Sigmoid colon (tissue), 7 donors: Measurements from ENCODE around the gene GRIP1. TPM values are rescaled to one million over a fixed set of nuclear protein-coding genes. Genes with fewer than 3 reads are reported as not detected.

Experiments used
- DNase-seq: peaks from one replicate; pipeline ENCODE4 v3.0.0-alpha.2; 2019
- H3K27ac ChIP-seq, 4 donors: fragments of 200-600 bp; sonication (generic); one replicate each; pipeline ENCODE4 v1.5.1; 2016 to 2019; ENCODE audit warnings: mild to moderate bottlenecking in 1 of 4
- H3K27me3 ChIP-seq, 3 donors: fragments of 200-600 bp; sonication (generic); one replicate each; pipeline ENCODE4 v1.5.1; 2019; ENCODE audit warnings: mild to moderate bottlenecking in 1 of 3
- H3K36me3 ChIP-seq, 4 donors: fragments of 200-600 bp; sonication (generic); one replicate each; pipeline ENCODE4 v1.5.1; 2016 to 2019
- H3K4me1 ChIP-seq, 4 donors: fragments of 200-600 bp; sonication (generic); one replicate each; pipeline ENCODE4 v1.5.1; 2017 to 2019
- H3K4me3 ChIP-seq, 4 donors: fragments of 200-600 bp; sonication (generic); one replicate each; pipeline ENCODE4 v1.5.1; 2017 to 2019; ENCODE audit warnings: mild to moderate bottlenecking in 2 of 4, moderate library complexity in 1 of 4
- H3K9me3 ChIP-seq, 4 donors: fragments of 200-600 bp in 3 of 4; sonication (generic) in 3 of 4; one replicate each; pipeline versions ENCODE4 v1.5.1 to v1.6.1; 2013 to 2019
- EP300 ChIP-seq, 4 donors: sonication (generic); formaldehyde crosslinking; IDR thresholded peaks; one replicate each; pipeline ENCODE4 v1.6.1; 2017; ENCODE audit warnings: antibody characterized with exemption in 4 of 4
- POLR2A ChIP-seq, 2 donors: fragments of 450-650 bp; IDR thresholded peaks; one replicate each; pipeline ENCODE4 v1.6.1; 2016; ENCODE audit warnings: antibody characterized with exemption in 2 of 2, mild to moderate bottlenecking in 2 of 2, moderate library complexity in 2 of 2
- POLR2AphosphoS5 ChIP-seq, 4 donors: sonication (generic); formaldehyde crosslinking; IDR thresholded peaks; one replicate each; pipeline ENCODE4 v1.6.1; 2017; ENCODE audit warnings: antibody characterized with exemption in 4 of 4
- WGBS, 2 donors: extraction: QIAGEN DNeasy Blood & Tissue Kit; methylation state at CpG; one replicate each; pipeline ENCODE4 v1.1.7; 2013; 5-methylcytosine and 5-hydroxymethylcytosine counted together
- intact Hi-C: fragments of 100-400 bp; cut with DNase I; formaldehyde crosslinking; loops from one replicate; pipeline ENCODE4 v1.15.1; 2023
- polyA plus RNA-seq, 3 donors: library from polyadenylated mRNA; stranded (reverse); fragments of 200-250 nt; gene quantifications; one replicate each; pipeline ENCODE4 v1.2.3, GENCODE V29; 2013
- total RNA-seq, 4 donors: library from RNA; depleted of rRNA; stranded (reverse); fragments of >200 nt; gene quantifications; one replicate each; pipeline ENCODE4 v1.1.0, GENCODE V29; 2016
- TF ChIP-seq, protein P1 (sequence below), 4 experiments: fragments of 450-650 bp in 3 of 4; fragments of 200-600 bp in 1 of 4; IDR thresholded peaks; one replicate each; pipeline ENCODE4 v1.5.1; 2016 to 2019; ENCODE audit warnings: antibody characterized with exemption in 4 of 4, mild to moderate bottlenecking in 3 of 4, moderate library complexity in 2 of 4
- donor health status: healthy with polysubstance abuse.
- donor health status: Bipolar disorder and iron deficiency.
- donor health status: healthy.

Gene GRIP1
- total and polyA plus RNA-seq, 7 donors, result 0.46 to 14.0 (median 6.3) TPM

DNA sequence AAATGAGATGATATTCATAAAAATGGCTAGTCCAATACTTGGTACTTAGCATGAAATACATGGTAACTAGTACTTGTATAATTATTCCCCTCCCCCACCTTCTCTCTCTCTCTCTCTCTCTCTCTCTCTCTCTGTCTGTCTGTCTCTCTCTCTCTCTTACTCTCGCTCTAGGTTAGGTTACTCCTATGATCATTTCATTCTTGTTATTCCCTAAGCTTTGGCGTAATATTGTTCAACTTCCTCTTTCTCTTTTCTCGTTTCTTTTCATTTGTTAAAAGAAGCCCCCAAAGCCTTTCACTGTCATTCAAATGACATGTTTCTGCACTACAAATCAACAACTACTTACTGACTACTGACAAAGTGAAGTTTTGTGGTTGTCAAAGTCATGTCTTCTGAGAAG lies 89.8 kb downstream of the GRIP1 start:
- Histone ChIP-seq H3K27ac (no peak overlapping the region), H3K9me3 (peaks cover 0 to 4% (median 0%) of the 10 kb centered on the region in 4 donors), H3K27me3 (no peaks in the 10 kb centered on the region), H3K4me3 (no peak overlapping the region), H3K36me3 (no peaks in the 10 kb centered on the region), H3K4me1 (no peaks in the 10 kb centered on the region)
- 65 to 83% methylated on average over 3 of the region's 3 CpGs for WGBS, 2 donors
- TF ChIP-seq POLR2AphosphoS5 (IDR thresholded peaks at IDR 0.05), result no peak
- TF ChIP-seq EP300 (IDR thresholded peaks at IDR 0.05), result no peak
- no peak for TF ChIP-seq POLR2A (IDR thresholded peaks at IDR 0.05)
- TF ChIP-seq, protein P1, sequence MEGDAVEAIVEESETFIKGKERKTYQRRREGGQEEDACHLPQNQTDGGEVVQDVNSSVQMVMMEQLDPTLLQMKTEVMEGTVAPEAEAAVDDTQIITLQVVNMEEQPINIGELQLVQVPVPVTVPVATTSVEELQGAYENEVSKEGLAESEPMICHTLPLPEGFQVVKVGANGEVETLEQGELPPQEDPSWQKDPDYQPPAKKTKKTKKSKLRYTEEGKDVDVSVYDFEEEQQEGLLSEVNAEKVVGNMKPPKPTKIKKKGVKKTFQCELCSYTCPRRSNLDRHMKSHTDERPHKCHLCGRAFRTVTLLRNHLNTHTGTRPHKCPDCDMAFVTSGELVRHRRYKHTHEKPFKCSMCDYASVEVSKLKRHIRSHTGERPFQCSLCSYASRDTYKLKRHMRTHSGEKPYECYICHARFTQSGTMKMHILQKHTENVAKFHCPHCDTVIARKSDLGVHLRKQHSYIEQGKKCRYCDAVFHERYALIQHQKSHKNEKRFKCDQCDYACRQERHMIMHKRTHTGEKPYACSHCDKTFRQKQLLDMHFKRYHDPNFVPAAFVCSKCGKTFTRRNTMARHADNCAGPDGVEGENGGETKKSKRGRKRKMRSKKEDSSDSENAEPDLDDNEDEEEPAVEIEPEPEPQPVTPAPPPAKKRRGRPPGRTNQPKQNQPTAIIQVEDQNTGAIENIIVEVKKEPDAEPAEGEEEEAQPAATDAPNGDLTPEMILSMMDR (IDR thresholded peaks at IDR 0.05), result no peak
- intact Hi-C loops, result no loop called here
- DNase-seq, result no peak

DNA sequence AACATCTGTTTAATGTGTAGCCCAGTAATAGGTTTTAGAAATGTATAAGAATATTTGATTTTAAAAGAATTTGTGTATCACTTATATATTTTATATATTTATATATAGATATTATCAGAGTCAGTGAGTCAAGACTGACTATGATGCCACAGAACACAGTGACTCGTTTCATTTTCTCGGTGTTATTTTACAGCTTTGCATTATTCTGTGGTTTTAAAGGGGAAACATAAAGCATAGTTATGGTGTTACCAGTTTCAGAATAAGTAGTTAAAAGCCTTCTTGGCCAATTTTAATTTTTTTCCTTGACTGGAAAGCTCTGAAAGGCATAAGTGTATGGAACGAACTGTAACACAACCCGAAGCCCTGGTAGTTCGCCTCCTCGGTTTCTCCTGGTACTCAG lies 91.0 kb downstream of the GRIP1 start:
- Histone ChIP-seq H3K4me3 (no peak overlapping the region), H3K27me3 (no peaks in the 10 kb centered on the region), H3K27ac (no peak overlapping the region), H3K4me1 (no peaks in the 10 kb centered on the region), H3K36me3 (no peaks in the 10 kb centered on the region), H3K9me3 (peaks cover 0 to 4% (median 0%) of the 10 kb centered on the region in 4 donors)
- DNase-seq, result no peak
- intact Hi-C loops, result no loop called here
- no peak for TF ChIP-seq EP300 (IDR thresholded peaks at IDR 0.05)
- TF ChIP-seq, protein P1 (IDR thresholded peaks at IDR 0.05), result no peak
- TF ChIP-seq POLR2AphosphoS5 (IDR thresholded peaks at IDR 0.05), result no peak
- TF ChIP-seq POLR2A (IDR thresholded peaks at IDR 0.05), result no peak
- 78 to 84% methylated on average over 6 of the region's 6 CpGs for WGBS, 2 donors

DNA sequence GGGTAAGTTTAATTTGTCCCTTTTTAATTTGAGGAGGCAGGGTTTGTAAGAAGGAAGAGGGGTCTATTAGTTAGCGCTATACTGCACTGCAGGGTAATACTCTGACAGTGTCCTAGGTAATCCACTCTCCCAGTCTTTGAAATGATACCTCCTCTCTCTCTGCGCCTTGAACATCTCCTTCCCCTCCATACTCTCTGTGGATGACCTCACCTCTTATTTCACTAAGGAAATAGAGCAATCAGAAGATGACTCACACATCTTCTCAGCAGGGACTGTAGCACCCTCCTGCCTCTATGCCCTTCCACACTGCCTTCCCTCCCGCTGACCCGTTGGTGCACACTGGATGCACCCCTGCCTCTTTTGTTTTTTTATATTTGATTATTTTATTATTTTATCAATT lies 94.2 kb downstream of the GRIP1 start:
- H3K36me3 ChIP-seq, result no peaks in the 10 kb centered on the region
- WGBS, 2 donors, result 95 to 97% methylated on average over 4 of the region's 4 CpGs
- TF ChIP-seq POLR2AphosphoS5 (IDR thresholded peaks at IDR 0.05) (no peak), EP300 (IDR thresholded peaks at IDR 0.05) (no peak), POLR2A (IDR thresholded peaks at IDR 0.05) (no peak)
- TF ChIP-seq, protein P1 (IDR thresholded peaks at IDR 0.05), result no peak

DNA sequence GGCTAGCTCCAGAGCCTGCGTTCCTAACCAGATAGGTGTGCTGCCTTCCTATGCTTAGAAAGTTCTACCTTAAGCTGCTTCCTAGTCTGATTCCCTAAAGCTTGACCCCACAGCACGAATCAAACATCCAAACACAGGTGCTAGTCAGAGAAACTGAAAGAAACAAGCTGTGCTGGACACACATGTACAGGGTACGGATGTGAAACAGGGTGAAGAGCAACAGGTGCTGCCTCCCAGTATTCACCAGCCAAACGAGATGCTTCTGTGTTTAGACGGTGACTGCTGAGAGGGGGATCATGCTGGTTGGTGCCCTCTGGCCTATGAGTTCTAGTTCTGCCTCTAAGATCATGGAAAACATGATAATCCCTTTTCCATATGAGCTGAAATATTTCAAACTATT lies 105.3 kb downstream of the GRIP1 start:
- DNase-seq, result no peak
- Histone ChIP-seq H3K27me3 (no peaks in the 10 kb centered on the region), H3K4me1 (no peaks in the 10 kb centered on the region), H3K4me3 (no peak overlapping the region), H3K9me3 (no peaks in the 10 kb centered on the region), H3K27ac (no peak overlapping the region), H3K36me3 (no peaks in the 10 kb centered on the region)
- intact Hi-C loops, result no loop called here
- TF ChIP-seq EP300 (IDR thresholded peaks at IDR 0.05), result no peak
- no peak for TF ChIP-seq POLR2AphosphoS5 (IDR thresholded peaks at IDR 0.05)
- TF ChIP-seq POLR2A (IDR thresholded peaks at IDR 0.05), result no peak
- TF ChIP-seq, protein P1 (IDR thresholded peaks at IDR 0.05), result no peak
- WGBS, 2 donors, result 84 to 87% methylated on average over 5 of the region's 5 CpGs

More for the DNA sequence above, 94.2 kb downstream of the GRIP1 start:
- intact Hi-C loops, result no loop called here
- no peak for DNase-seq
- Histone ChIP-seq H3K4me3 (no peak overlapping the region), H3K9me3 (peaks cover 0 to 4% (median 0%) of the 10 kb centered on the region in 4 donors), H3K4me1 (no peaks in the 10 kb centered on the region), H3K27me3 (no peaks in the 10 kb centered on the region), H3K27ac (no peak overlapping the region)

DNA sequence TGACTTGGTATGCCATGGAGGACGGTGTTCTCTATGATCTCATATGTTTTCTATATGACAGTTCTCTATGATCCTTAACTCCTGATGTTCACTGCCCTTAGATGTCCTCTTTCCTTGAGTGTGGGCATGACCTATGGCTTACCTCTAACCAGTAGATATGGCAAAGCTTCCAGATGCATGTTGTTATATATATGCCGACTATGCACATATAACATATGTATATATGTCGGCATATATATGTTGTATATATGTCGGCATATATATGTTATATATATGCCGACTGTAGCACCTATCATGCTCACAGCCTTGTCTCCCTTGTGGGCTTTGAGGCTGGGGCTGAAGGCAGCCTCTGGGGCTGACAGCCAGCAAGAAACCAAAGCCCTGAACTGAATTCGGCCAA lies 106.0 kb downstream of the GRIP1 start:
- intact Hi-C loops, result no loop called here
- Histone ChIP-seq H3K27ac (no peak overlapping the region), H3K9me3 (no peaks in the 10 kb centered on the region), H3K36me3 (no peaks in the 10 kb centered on the region), H3K27me3 (no peaks in the 10 kb centered on the region), H3K4me1 (no peaks in the 10 kb centered on the region), H3K4me3 (no peak overlapping the region)
- 96 to 97% methylated on average over 6 of the region's 6 CpGs for WGBS, 2 donors
- no peak for DNase-seq
- TF ChIP-seq POLR2AphosphoS5 (IDR thresholded peaks at IDR 0.05), result no peak
